ENCODE measurements around the gene ADNP.

Gene ADNP

DNA sequence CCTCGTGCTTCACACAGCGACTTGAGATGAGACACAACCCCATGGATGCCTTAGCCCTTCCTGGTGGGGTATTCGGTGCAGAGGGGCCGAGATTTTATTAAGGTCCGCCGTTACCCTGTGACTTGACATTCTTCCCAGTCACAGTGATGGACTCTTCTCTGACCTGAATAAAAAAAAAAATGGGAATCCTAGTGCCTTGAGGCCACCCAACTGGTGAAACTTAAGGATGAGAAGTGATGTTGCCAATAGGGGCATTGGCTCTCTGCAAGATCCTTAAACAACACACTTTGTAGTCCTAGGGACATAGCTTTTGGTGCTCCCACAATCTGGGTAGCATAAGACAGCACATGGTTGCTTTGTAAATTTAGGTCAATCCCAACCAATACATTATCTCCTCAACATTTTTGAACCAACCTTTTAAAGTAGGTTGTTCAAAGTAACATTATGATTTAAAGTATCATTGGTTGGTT lies 814 bp upstream of the ADNP start:
- DNase-seq, result no peak

DNA sequence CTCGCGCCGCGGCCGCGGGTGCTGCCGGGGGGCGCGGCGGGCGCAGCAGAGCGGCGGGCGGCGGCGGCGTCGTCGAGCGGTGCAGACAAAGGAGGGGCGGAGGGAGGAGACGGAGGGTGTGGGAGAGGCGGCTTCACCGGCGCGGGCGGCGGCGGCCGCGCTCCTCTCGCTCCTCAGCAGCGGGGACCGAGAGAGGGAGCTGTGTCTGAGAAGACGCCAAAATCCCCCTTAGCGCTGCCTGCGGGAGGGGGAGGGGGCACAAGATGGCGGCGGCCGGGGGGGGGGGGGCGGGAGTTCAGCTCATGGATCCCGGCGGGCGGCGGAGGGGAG lies 296 bp downstream of the ADNP start:
- no peak for DNase-seq

DNA sequence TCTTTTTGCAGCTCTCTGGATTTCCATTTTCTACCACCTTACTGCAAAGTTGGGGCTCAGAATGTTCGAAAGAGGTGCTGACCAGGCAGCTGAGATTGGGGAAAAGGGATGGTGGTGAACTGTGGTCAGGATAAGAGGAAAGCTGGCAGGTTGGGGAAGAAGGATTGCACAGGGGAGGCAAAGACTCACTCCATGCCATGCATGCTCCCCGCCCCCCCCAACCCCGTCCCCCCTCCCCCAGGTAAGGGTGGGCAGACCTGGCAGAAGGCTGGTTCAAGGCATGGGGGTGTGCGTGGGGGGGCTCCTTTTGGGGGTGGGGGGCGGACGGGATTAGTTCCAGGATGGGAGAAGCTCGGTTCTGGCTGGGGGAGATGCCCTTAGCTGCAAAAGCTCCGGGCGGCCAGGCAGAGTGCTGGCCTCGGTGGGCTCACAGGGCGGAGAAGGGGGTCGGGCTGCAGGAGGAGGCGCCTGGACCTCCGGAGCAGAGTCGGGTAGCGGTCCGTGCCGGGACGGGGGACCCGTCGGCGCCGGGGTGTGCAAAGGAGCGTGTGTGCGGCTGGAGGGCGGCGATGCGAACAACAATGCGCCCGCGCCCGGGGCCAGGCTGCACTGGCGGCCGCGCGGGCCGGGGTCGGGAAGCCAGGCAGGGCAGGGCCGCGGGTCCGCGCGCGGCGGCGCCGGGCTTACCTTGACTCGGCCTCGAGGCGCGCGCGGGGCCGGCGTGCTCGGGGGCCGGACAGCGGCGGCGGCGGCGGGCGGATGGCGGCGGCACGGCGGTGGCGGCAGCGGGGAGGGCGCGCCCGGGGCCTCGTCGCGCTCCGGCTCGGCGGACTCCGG lies 880 bp downstream of the ADNP start:
- no peak for DNase-seq

DNA sequence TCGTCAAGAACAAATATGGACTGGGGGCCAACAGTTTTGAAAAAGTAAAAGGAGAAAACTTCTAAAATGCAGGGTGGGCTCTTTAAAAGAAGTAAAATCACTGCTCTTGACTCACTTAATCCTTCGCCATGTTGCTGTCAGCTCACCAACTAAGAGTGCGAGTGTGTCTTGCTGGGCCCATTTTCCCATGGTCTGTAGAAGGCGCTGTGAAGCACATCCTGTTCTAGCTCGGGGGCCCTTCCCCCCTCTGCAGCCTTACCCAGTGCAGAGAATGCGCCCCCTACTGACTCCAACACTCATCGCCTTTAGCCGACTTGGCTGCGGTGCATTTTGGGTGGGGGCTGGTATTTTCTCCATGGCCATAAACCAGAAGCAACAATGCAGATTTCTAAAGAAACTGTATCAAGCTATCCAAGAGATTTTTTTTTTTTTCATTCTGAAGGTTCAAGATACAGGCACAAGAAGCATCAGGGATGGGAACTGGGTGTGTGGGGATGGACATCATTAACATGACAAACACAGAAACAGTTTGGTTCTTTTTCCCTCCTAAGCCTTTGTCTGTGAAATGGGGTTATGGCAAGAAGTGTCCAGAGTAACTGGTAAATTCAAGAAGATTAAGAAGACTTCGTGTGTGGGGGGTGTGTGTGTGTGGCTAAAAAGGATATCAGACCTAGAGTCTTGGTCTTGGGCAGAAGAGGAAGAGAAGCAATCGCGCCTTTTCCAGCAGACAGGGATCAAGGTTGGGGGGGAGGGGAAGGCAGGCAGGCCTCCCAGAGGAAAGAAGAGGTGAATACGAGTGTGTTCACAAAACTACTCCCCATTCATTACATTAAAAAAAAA lies 1.7 kb downstream of the ADNP start:
- DNase-seq, result peak; percentile 88

DNA sequence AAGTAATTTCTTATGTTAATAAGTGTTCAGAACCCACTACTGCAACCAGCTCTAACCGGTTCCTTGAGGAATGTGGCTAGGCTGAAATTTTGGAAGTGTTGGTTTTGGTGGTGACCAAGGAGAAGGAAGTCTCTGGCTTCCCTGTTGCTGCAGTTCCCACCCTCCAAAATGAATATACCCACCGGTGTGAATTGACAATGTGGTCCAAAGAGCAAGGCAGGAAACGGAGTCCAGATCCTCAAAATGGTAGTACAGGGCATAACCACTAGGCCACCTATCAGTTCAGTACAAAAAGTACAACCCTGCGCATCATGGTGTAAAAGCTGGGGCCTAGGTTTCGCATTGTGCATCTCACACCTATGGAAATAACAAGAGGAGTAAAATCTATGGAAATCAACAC lies 2.8 kb downstream of the ADNP start:
- no peak for DNase-seq

DNA sequence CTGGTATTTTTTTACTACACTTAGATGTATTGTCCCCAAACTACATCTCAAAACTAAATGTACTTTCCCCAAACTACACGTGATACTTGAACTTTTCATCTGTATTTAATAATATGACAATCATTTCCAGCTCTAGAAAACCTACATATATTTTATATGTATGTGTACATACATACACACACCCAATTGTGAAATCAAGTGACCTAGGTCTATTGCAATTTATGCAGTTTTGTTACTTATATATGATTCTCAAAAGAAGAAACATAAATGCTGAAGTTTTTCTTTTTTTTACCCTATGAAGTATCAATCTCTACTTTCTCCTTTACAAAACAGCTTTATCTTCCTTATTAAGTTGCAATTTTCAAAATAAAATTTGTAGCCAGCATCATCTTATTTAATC lies 4.7 kb downstream of the ADNP start:
- no peak for DNase-seq

DNA sequence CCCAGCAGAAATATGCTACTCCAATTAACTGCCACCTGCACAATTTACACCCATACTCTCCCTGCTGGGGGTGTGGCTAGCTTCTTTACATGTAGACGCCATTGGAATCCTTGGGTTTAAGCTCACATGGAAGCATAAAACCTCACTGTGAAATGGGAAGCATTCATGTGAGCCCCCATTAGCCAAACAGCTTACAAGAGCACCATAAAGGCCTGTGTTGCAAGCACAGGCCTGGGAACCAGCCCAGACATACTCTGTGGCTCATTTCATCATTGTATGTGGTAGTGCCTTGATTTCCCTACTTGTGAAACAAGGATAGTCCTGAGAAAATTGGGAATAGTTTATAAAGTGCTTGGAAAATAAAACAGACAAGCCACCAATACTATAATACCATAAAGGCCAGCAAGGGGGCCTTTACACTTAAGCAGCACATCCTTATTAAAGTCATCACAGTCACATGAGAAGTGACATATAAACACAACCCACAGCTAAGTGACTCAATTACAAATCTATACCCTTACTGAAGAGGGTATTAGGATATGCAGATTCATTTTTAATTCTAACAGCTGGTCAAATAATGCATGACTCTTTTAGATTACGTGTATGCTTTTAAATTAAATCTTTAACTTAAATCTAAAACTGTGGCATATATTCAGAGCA lies 6.8 kb downstream of the ADNP start:
- DNase-seq, result no peak

DNA sequence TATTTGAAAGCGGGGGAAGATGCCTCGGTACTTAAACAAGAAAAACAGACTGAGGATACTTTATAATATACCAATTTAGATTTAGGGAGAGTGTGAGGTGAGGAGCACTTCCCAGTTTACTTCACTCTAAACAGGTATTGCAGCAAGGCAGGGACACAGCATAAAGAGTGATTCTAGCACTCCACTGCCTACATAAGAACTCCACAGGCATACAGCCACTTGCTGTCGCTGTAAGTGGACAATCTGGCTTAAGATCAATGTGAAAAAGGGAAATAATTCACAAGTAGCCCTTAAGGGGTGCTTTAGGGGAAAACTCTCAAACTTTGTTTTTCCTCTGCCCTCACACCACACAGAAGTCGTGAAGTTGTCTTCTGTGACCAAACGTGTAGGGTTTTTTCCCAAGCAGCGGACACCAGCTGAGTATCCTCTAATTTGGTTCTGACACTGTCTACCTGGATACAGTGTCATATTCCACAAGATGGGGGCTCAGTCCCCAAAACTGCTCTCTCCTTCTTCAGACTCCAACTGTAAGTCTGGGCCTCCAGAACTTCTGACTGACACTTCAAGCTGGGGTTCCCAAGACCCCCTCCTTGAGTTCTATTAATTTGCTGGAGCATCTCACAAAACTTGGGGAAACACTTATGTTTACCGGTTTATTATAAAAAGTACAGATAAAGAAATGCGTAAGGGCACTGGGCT lies 9.3 kb downstream of the ADNP start:
- DNase-seq, result no peak

DNA sequence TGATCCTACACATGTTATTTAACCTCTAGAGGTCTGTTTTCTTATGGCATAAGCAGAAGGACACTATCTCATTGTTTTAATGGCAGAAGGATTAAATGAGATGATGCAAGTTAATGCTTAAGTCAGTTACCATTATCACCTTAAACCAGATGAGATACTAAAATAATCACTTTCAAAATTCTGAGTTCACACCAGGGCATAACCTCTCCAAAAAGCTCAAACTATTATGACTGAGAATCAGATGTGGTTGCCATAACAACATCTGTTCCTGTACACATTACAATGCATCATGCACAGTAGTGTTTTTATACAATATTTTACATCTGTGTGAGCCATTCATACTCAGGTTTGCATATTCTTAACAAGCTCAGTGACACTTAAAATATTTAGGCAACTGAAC lies 10.2 kb downstream of the ADNP start:
- DNase-seq, result no peak

DNA sequence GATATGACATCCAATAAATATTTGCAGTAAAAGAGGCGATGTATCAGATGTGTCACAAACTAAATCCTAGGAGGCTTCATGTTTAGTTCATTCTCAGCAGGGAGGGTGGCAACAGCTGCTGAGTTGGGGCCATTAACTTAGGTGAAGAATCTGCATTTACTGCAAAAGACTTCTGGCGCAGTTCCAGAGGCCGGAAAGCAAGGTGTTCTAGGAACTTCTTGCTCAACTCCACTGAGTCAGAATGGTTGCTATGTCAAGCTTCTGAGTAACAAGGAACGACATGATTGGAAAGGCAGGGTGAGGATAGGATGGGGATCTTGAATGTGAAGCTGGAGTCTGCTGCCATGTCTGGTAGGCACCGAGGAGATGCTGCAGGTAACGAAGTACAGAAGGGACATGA lies 11.7 kb downstream of the ADNP start:
- DNase-seq, result no peak

DNA sequence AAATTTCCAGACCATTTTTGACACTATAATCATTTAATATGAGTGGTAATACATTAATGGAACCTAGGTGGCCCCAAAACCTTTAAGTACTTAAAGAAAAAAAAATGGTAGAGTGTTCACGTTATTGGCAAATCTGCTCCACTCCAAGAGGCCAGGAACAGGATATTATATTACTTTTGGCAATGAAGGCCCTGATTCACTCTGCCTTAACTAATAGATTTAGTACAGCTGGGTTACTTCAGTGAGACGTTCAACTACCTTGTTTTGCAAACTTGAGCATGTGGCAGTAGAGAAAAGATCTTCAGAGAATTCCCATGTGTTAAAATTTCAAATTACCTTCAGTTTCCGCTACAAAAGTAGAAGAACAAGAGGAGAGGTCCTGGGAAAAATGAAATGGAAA lies 12.8 kb downstream of the ADNP start:
- DNase-seq, result no peak

DNA sequence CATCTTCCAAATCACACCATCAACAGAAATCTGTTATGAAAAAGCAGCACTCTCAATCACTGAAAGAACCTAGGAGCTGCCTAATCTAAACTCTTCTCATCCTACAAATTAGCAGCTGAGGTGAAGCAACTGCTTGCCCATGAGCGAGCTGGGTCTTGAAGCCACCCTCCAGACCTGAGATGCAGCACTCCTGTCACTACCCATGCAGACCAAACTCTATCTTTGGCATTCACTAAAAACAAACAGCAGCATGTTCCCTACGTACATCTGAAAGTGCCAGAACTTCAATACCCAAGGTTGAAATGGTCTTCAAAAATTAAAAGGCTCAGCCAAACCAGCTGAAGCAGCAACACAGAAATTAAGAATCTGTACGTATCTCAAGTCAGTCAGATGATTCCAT lies 14.3 kb downstream of the ADNP start:
- DNase-seq, result no peak

DNA sequence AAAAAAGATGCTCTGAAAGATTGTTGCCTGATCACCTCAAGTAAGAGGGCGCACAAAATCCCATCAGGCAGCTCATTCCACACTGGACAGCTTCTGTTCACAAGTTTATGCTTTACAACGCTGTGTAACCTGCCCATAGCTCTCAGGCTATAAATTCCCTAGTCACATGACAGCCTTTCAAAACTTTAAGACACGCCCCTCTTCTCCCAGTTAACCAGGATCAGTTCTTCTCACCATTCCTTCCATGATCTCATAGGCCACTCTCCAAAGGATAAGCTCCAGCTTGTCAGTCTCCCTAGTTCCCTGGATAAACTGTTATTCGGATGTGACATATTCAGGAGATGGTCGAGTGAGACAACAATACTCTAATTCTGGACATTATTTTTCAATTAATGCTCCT lies 15.0 kb downstream of the ADNP start:
- no peak for DNase-seq

DNA sequence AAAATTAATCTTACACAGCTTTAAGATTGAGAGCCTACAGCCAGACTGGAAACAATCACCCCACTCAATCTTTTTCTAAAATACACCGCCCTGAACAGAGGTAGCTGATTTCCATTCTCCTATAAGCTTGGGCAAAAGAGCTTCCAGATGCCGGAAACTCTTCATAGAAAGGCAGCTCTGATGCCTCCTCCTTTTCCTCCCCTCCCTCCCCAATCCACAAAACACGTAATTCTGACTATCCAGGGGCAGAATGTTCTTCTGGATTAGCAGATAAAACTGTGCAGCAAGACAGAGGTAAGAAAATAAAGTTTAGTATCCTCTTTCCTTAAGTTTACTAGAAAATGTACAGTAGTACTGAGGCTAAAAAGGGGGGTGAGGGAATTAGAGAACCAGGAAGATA lies 15.8 kb downstream of the ADNP start:
- DNase-seq, result no peak

DNA sequence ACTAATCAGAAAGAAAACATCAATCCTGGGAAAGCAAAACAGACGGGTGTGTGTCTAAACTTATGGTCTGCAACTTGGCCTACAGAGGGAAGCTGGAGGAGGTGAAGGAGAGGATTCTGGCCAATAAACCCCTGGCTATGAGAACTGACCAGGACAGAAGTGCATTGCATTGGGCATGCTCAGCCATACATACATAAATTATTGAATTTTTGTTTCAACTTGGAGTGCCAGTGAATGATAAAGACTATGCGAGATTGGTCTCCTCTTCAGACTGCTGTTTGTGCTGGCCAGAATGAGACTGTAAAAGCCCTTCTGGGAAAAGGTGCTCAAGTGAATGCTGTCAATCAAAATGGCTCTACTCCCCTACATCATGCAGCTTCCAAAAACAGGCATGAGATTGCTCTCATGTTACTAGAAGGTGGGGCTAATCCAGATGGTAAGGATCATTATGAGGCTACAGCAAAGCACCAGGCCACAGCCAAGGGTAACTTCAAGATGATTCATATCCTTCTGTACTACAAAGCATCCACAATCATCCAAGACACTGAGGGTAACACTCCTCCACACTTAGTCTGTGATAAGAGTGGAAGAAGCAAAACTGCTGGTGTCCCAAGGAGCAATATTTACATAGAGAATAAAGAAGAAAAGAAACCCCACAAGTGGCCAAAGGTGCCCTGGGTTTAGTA lies 17.4 kb downstream of the ADNP start:
- DNase-seq, result no peak

DNA sequence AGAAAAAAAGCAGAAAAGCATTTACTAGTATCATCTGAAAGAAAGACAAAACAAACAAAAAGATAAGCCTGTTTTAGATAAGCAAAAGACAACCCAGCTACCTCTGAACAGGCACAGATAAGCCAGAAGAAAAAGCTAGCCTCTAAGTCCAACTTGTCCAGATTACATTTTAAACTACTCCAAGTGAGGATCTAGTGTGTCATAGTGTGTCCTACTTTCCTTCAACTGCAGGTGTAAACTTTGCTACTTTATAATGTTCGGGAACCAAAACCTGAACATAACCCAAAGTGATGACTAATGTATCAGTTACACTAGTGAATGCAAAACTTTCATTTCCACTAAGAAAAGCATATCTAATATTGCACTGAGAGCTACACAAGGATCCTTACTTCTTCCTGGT lies 19.5 kb downstream of the ADNP start:
- no peak for DNase-seq

DNA sequence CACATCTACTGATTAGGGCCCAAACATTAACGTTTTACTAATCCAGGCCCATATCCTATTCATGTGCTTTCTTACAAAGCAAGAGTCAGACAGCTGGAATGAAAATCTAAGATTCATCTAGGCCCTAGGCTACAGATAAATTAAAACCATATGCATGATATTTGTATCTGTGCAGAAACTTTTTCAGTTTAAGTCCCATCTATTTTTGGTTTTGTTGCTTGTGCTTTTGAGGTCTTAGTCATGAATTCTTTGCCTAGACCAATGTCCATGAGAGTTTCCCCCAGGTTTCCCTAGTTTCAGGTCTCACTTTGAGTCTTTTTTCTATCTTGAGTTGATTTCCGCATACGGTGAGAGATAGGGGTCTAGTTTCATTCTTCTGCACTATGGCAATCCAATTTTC lies 20.2 kb downstream of the ADNP start:
- DNase-seq, result no peak

DNA sequence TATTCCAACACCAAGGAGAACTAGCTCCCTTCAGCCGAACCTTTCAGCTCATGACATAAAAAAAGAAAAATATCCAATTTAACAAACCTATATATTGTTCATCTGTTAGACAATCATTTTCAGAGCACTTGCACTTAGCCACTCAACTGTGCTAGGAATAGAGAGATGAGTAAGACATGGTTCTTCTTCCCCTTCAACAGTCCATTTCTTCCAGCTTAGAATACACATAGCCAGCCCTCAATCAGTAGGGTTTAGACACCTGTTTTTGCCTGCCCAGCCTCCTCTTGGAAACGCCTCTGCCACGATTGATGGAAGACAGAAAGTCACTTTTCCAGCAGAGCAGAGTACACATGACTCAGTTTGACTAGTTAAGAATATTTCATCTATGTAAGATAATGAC lies 21.8 kb downstream of the ADNP start:
- DNase-seq, result no peak

DNA sequence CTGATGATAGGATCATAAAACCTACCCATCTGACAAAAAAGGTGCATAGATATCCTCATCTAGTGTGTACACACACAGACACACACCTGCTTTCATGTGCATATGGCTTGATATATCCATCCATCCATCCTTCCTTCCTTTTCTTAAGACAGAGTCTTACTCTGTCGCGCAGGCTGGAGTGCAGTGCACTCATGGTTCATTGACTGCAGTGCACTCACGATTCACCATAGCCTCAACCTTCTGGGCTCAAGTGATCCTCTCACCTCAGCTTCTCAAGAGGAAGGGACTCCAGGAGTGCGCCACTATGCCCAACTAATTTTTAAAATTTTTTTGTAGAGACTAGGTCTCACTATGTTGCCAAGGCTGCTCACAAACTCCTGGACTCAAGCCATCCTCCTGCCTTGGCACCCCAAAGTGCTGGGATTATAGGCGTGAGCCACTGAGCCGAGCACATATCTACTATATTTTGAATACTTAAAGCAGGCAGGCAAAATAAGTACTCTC lies 27.1 kb downstream of the ADNP start:
- DNase-seq, result no peak

DNA sequence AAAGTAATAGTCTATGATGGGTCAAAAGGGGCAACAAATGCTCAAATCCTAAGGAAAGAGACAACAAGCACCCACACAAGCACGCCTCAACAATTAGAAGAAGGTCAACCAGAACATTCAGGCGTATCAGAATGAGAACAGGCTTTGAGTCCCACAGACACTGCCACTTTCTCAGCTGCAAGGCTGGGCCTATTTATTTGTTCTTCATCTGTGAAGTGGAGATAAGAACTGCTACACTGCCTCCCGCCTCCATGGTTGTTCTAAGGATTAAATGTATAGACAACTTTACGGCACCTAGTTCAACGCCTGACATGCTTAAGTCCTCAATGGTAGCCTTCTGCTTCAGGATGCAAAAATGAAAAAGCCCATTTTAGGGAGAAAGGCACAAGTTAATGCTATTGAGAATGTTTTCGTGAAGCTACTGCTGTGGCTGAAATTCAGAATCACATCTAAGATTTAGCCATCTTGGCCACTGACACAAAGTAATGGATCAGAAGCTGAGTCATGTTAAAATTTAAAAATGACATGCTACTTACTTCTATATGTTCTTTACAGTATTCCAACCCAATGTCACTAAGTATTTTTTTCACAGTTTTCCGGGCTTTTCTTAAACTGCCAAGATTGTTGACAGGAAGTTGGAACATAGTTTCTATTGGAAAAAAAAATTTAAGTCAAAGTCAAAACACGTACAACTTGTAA lies 27.7 kb downstream of the ADNP start:
- DNase-seq, result no peak

DNA sequence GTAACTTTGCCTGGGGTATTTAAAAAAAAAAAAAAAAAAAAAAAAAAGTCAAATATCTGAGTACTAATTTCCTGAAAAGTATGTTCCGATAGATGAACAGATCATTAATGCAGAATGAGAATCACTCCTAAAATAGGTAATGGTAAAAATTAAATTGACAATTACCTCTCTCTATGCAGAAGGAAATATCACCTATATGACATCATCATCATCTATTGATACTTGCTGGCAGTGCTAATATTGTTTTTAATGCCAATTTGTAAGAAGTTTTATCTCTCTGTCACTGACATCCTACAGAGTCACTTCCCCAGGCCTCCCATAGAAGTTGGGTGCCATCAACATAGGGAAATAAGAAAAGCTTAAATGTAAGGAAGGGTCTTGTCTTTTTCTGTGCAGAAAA lies 29.9 kb downstream of the ADNP start:
- DNase-seq, result no peak

DNA sequence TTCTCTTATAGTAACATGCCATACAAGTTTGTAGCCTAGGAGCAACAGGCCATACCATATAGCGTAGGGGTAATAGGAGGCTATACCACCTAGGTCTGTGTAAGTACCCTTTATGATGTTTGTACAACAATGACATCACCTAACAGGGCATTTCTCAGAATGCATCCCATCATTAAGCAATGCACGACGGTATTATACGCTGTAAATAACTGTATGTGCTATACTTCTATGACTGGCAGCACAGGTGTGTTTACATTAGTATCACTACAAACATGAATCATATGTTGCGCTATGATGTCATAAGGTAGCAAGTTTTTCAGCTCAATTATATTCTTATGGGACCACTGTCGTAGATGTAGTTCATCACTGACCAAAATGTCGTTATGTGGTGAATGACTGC lies 31.0 kb downstream of the ADNP start:
- no peak for DNase-seq
